ENCODE data around the gene RNF44. TPM values are rescaled to one million over a fixed set of nuclear protein-coding genes. Genes with fewer than 3 reads are reported as not detected.

Gene RNF44
- total RNA-seq, 6 experiments from 2014 or later, result 10.6 to 13.4 (median 11.3) TPM

DNA sequence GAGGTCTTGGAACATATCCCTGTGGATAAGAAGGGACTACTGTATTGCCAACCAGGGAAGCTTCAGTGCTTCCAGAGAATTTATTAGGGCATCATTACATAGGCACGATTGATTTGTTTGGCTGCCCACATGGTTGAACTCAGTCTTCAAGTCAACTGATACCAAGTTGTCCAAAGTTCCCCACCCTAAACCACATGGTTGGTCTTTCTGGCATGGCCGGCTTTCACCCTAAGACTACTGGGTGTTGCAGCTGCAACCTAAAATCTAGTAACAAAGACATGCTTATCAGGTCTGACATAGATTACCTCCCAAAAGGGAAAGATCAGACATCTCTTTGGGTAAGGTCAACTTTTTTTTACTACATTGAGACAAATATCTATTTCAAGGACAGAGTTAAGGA lies 52.0 kb downstream of the RNF44 start:
- peaks cover 11% of the 10 kb centered on the region; the same call in 1 of the 2 replicates for H3K4me1 Mint-ChIP-seq (ENCODE audit: low read depth)
- no peaks in the 10 kb centered on the region; the same call in 1 of the 2 replicates for H3K27me3 Mint-ChIP-seq (ENCODE audit: insufficient read depth)
- no peak for DNase-seq
- no peak overlapping the region for H3K4me3 Mint-ChIP-seq
- H3K9me3 Mint-ChIP-seq, result no peaks in the 10 kb centered on the region
- H3K27ac Mint-ChIP-seq, result no peak overlapping the region
- H3K36me3 Mint-ChIP-seq (ENCODE audit: low read depth), result peaks cover 46% of the 10 kb centered on the region
- TF ChIP-seq, protein P1, sequence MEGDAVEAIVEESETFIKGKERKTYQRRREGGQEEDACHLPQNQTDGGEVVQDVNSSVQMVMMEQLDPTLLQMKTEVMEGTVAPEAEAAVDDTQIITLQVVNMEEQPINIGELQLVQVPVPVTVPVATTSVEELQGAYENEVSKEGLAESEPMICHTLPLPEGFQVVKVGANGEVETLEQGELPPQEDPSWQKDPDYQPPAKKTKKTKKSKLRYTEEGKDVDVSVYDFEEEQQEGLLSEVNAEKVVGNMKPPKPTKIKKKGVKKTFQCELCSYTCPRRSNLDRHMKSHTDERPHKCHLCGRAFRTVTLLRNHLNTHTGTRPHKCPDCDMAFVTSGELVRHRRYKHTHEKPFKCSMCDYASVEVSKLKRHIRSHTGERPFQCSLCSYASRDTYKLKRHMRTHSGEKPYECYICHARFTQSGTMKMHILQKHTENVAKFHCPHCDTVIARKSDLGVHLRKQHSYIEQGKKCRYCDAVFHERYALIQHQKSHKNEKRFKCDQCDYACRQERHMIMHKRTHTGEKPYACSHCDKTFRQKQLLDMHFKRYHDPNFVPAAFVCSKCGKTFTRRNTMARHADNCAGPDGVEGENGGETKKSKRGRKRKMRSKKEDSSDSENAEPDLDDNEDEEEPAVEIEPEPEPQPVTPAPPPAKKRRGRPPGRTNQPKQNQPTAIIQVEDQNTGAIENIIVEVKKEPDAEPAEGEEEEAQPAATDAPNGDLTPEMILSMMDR (IDR thresholded peaks at IDR 0.05), result no peak

DNA sequence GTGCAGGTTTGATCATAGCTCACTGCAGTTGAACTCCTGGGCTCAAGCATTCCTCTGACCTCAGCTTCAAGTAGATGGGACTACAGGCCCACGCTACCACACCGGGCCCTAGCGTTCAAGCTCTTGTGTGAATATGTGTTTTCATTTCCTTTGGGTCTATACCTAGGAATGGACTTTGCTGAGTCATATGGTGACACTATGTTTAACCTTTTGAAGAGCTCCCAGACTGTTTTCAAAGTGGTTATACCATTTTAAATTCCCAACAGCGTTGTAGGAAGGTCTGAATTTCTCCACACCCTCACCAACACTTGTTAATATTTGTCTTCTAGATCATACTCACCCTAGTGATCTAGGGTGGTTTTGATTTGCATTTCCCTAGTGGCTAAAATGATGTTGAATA lies 55.5 kb downstream of the RNF44 start:
- Mint-ChIP-seq H3K36me3 (ENCODE audit: low read depth) (peaks cover 37% of the 10 kb centered on the region), H3K4me3 (no peak overlapping the region), H3K4me1 (ENCODE audit: low read depth) (no peaks in the 10 kb centered on the region; the same call in 1 of the 2 replicates), H3K27ac (no peak overlapping the region), H3K27me3 (ENCODE audit: insufficient read depth) (no peaks in the 10 kb centered on the region), H3K9me3 (no peaks in the 10 kb centered on the region)
- DNase-seq, result no peak
- TF ChIP-seq, protein P1 (IDR thresholded peaks at IDR 0.05), result no peak

Other genes with a start within 250 kb of the RNF44 start
- gene KIAA1191, start 175.6 kb downstream of the RNF44 start, total RNA-seq (2021; fragmentation: NEBNext Ultra II Directional; extraction: Animal tissue kit (Norgen Biotek cat#: 25700)), result 100 to 1,000 TPM in 3 of 6 experiments, 10 to 100 TPM in 3; 82.4 to 111 (median 95.6) TPM
- 1 to 10 TPM; 6.6 to 8.9 (median 8.0) TPM for gene ARL10, start 171.9 kb downstream of the RNF44 start, total RNA-seq (2021; fragmentation: NEBNext Ultra II Directional; extraction: Animal tissue kit (Norgen Biotek cat#: 25700))
- gene NOP16, start 148.8 kb downstream of the RNF44 start, total RNA-seq (2021; fragmentation: NEBNext Ultra II Directional; extraction: Animal tissue kit (Norgen Biotek cat#: 25700)), result 10 to 100 TPM; 27.8 to 48.7 (median 33.2) TPM
- gene HIGD2A, start 148.7 kb downstream of the RNF44 start, total RNA-seq (2021; fragmentation: NEBNext Ultra II Directional; extraction: Animal tissue kit (Norgen Biotek cat#: 25700)), result 100 to 1,000 TPM in 4 of 6 experiments, 10 to 100 TPM in 2; 90.4 to 109 (median 105) TPM
- 100 to 1,000 TPM; 178 to 226 (median 202) TPM for gene CLTB, start 120.9 kb downstream of the RNF44 start, total RNA-seq (2021; fragmentation: NEBNext Ultra II Directional; extraction: Animal tissue kit (Norgen Biotek cat#: 25700))
- gene FAF2, start 89.0 kb downstream of the RNF44 start, total RNA-seq (2021; fragmentation: NEBNext Ultra II Directional; extraction: Animal tissue kit (Norgen Biotek cat#: 25700)), result 10 to 100 TPM; 43.4 to 53.1 (median 49.3) TPM
- not detected for gene CDHR2, start 11.9 kb upstream of the RNF44 start, total RNA-seq (2021; fragmentation: NEBNext Ultra II Directional; extraction: Animal tissue kit (Norgen Biotek cat#: 25700))
- gene GPRIN1, start 72.8 kb upstream of the RNF44 start, total RNA-seq (2021; fragmentation: NEBNext Ultra II Directional; extraction: Animal tissue kit (Norgen Biotek cat#: 25700)), result 1 to 10 TPM; 2.3 to 5.4 (median 2.6) TPM
- gene SNCB, start 93.1 kb upstream of the RNF44 start, total RNA-seq (2021; fragmentation: NEBNext Ultra II Directional; extraction: Animal tissue kit (Norgen Biotek cat#: 25700)), result not detected
- not detected for gene EIF4E1B, start 93.3 kb upstream of the RNF44 start, total RNA-seq (2021; fragmentation: NEBNext Ultra II Directional; extraction: Animal tissue kit (Norgen Biotek cat#: 25700))
- 10 to 100 TPM; 51.4 to 64.9 (median 57.6) TPM for gene TSPAN17, start 110.1 kb upstream of the RNF44 start, total RNA-seq (2021; fragmentation: NEBNext Ultra II Directional; extraction: Animal tissue kit (Norgen Biotek cat#: 25700))

Measured in HFFc6 (cell line).